HCEC 1CT (cell line): ENCODE measurements around the gene ASTN2.
"Not testable (repeated sequence)": the region's sequence is repeated elsewhere in the genome, so short reads cannot be mapped to it uniquely, and the experiment has no call there.

Experiments
- DNase-seq: peaks from one replicate; pipeline ENCODE4 v3.0.0-alpha.2; 2017

Gene ASTN2

GRCh38 chr9:116842658-116843057 is 572.2 kb downstream of the ASTN2 start:
- no peak for DNase-seq

- not testable (repeated sequence) for DNase-seq
These were observed 576.4 kb downstream of the ASTN2 start for GRCh38 chr9:116838468-116838867.

- no peak for DNase-seq
These were observed 577.6 kb downstream of the ASTN2 start for GRCh38 chr9:116837018-116837989.

GRCh38 chr9:116830321-116830720 is 584.5 kb downstream of the ASTN2 start:
- not testable (repeated sequence) for DNase-seq

GRCh38 chr9:116821633-116822229 is 593.1 kb downstream of the ASTN2 start:
- no peak for DNase-seq

GRCh38 chr9:116819116-116819515 is 595.7 kb downstream of the ASTN2 start:
- no peak for DNase-seq

GRCh38 chr9:116817762-116818161 is 597.1 kb downstream of the ASTN2 start:
- DNase-seq: no peak

GRCh38 chr9:116816484-116816883 is 598.4 kb downstream of the ASTN2 start:
- DNase-seq: no peak

GRCh38 chr9:116815835-116816234 is 599.0 kb downstream of the ASTN2 start:
- DNase-seq: no peak

- DNase-seq: no peak
These were observed 601.9 kb downstream of the ASTN2 start for GRCh38 chr9:116813031-116813300.

- no peak for DNase-seq
These were observed 602.4 kb downstream of the ASTN2 start for GRCh38 chr9:116812231-116813030.

- DNase-seq: no peak
These were observed 605.2 kb downstream of the ASTN2 start for GRCh38 chr9:116809656-116810055.

- no peak for DNase-seq
These were observed 608.8 kb downstream of the ASTN2 start for GRCh38 chr9:116806075-116806474.

- DNase-seq: no peak
These were observed 614.0 kb downstream of the ASTN2 start for GRCh38 chr9:116800885-116801284.

GRCh38 chr9:116800074-116800473 is 614.8 kb downstream of the ASTN2 start:
- no peak for DNase-seq

GRCh38 chr9:116798521-116798920 is 616.3 kb downstream of the ASTN2 start:
- no peak for DNase-seq

GRCh38 chr9:116797276-116797675 is 617.6 kb downstream of the ASTN2 start:
- DNase-seq: no peak

- no peak for DNase-seq
These were observed 618.2 kb downstream of the ASTN2 start for GRCh38 chr9:116796669-116797068.

GRCh38 chr9:116795821-116796220 is 619.0 kb downstream of the ASTN2 start:
- no peak for DNase-seq

GRCh38 chr9:116792271-116792670 is 622.6 kb downstream of the ASTN2 start:
- DNase-seq: no peak

GRCh38 chr9:116791326-116791725 is 623.5 kb downstream of the ASTN2 start:
- no peak for DNase-seq

- no peak for DNase-seq
These were observed 625.8 kb downstream of the ASTN2 start for GRCh38 chr9:116789081-116789480.

GRCh38 chr9:116786737-116787136 is 628.1 kb downstream of the ASTN2 start:
- DNase-seq: no peak

- no peak for DNase-seq
These were observed 637.7 kb downstream of the ASTN2 start for GRCh38 chr9:116777116-116777515.
